ENCODE measurements around the gene ELOVL6.
"Not testable (repeated sequence)": the region's sequence is repeated elsewhere in the genome, so short reads cannot be mapped to it uniquely, and the experiment has no call there.

ELOVL6 gene

DNA sequence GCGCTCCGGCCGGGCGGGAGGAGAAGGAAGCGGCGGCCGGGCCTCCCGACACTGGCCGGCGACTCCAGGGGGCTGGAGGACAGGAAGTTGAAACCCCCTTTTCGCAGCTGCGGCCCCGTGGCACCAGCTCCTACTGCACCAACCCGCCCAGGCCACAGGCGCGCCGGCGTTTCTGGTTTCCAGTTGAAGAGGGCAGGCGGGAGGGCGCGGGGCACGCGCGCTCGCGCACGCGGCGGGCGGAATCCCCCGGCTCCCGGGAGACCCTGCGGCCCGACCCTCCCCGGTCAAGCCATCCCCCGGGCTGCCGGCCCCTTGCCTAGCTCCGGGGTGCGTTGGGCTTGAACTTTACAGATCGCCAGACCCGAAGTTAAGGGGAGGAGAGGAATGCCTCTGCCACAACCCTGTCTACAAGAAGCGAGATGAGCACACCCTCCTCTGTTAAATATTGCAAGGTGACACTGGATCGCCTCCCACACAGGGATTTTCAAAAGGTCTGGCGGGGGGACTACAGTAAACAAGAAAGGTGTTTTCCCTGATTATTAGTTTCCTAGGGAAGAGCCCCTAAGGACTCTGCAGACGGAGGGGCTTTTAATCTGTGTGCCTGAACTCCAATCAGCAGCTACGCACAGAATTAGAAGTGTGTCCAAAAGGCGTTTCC lies 1.4 kb downstream of the ELOVL6 start:
- H3K4me3 ChIP-seq (ENCODE audit: low read depth, low read length): peak overlapping the region; percentile 92

DNA sequence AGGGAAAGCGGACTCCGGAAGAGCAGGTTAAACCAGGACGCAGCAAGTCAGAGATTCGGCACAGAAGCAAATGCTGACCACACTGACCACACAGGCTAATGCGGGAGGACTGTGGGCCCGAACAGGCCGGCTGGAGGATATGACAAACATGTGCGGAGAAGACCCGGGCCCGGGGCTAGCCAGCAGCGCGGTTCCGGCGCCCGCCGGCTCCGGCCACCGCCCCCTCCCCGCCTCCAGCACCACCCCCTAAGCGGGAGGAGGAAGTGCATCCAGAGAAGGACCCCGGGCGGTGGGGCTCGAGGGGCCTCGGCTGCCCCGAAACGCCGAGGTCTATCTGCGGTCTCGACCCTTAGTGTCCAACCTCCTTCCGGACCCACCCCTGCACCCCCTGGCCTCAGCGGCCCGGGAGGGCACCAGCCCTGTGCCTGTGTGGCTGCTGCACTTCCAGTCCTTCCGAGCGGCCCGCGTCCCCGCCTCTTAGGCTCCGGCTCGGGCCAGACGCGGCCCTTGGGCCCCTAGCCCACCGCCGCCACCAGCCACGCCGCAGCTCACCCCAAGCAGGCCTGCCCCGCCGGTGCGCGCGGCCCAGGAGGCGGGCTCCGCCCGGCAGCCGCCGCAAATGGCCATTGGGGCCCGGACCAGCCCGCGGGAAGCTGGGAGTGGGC lies 2.1 kb downstream of the ELOVL6 start:
- peak overlapping the region; percentile 92 for H3K4me3 ChIP-seq (ENCODE audit: low read depth, low read length)

DNA sequence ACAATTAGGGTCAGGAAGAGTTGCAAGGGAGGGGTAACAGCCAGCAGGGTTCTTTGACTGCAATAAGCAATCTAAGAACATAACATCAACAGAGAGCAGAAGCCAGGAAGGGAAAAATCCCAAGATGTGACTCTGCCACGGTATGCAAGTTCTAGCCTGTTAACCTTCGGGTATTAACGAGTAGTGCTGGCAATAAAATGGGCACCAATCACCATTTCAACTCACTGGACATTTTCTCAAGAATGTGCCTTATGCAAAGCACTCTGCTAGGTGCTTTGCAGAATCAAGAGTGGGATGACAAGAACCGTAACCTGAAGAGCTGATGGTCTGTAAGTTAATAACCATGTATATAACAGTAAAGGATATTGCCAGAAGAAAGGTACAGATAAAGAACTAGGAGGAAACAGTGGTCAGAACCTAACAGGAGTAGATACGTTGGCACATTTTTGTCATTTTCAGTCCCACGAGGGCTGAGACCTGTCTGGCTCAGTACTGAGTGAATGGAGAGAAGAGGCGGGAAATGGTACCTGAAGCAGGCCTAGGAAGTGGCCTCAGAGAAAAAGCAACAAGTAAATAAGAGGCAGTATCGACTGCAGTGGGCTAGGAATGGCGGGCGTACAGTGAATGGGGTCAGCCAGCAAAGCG lies 2.7 kb downstream of the ELOVL6 start:
- H3K4me3 ChIP-seq (ENCODE audit: low read depth, low read length): peak overlapping the region; percentile 92

DNA sequence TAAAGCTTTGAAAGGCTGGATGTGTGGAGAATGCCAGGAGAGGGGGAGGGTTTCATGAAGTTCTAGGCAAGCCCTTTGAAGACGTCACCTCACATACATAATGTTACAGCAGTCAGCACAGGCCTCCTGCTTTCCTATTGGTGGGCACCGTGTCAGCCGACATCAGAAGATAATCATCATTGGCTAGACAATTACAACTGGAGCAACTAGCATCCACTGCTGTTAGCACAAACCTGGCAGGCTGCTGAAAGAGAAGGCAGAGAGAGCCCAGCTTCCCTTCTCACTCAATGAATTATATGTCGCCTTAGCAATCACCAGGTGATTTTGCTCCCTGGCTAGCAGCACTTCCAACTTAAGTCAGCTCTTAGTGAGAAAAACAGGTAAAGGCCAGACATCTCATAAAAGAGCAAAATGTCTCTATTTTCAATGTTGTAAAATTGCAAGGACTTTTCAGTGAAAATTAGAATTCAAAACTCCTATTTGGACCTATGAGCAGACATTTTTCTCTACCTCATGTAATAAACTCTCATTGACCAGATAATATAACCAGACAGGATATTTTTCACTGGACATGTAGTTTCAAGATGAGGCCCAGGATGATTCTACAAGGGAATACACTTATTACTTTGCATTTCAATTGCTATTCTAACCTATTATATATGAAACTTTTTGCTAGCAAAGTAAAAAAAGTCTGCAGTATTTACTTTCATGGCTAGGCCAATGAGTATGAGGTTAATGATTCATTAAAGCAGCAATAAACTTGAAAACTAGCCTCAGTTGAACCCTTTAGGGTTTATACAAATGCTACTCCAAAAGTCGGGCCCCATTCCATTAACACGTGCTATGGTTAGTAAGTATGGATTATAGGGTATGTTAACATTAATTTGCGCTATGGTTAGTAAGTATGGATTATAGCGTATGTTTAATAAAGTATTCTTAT lies 4.3 kb downstream of the ELOVL6 start:
- H3K4me3 ChIP-seq (ENCODE audit: low read depth, low read length): no peak overlapping the region

DNA sequence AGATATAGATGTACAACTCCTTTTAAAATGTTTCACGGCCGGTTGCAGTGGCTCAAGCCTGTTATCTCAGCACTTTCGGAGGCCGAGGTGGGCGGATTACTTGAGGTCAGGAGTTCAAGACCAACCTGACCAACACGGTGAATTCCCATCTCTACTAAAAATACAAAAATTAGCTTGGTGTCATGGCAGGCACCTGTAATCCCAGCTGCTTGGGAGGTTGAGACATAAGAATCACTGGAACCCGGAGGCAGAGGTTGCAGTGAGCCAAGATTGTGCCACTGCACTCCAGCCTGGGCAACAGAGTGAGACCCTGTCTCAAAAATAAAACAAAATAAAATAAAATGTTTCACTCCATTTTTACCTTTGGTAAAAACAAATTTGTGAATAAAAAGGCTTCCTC lies 5.1 kb downstream of the ELOVL6 start:
- H3K4me3 ChIP-seq (ENCODE audit: low read depth, low read length): not testable (repeated sequence)

DNA sequence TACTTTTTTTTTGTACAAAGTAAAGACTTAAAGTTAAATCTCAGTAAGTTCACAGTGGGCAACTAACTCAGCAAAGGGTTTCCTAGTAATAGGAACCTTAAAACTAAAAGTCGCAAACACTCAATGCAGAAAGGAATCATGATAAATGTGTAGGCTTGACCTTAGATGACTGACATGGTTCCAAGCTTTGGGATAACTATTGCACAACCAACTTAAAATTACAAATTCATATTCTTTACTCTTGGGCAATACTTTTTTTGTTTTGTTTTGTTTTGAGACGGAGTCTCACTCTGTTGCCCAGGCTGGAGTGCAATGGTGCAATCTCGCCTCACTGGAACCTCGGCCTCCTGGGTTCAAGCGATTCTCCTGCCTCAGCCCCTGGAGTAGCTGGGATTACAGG lies 8.2 kb downstream of the ELOVL6 start:
- no peak overlapping the region for H3K4me3 ChIP-seq (ENCODE audit: low read depth, low read length)

DNA sequence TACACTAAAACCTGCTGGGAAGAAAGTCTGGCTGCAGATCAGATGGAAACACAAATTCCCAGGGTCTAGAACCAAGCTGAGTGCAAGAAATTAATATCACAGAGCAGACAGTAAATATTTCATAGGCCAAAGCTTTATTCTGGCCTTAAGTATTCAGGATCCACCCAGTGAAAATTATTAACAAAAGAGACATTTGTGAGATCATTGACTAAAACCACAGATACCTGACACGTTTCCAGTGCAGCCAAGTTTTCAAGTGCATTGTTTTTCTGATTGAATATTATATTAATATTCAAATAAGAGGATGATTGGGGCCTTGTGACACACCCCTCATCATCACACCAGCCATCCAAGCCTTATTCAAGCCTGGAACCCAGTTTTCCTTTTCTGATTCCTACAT lies 10.3 kb downstream of the ELOVL6 start:
- no peak overlapping the region for H3K4me3 ChIP-seq (ENCODE audit: low read depth, low read length)

DNA sequence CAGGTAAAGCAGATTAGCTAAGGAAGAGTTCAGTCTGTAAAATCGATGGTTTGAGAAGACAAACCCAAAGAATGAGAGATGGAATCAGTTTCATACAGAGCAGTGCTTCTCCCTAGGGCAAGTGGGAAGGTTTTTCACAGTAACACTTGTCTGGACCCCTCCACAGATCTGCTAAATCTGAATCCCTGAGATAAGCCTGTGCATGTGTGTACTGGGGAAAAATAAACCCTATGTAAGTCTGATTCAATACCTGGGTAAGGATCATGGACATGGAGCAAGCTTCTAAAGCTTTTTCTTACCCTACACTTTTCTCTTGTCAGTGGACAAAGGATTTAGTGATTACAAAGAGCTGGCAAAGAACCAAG lies 13.6 kb downstream of the ELOVL6 start:
- no peak overlapping the region for H3K4me3 ChIP-seq (ENCODE audit: low read depth, low read length)

DNA sequence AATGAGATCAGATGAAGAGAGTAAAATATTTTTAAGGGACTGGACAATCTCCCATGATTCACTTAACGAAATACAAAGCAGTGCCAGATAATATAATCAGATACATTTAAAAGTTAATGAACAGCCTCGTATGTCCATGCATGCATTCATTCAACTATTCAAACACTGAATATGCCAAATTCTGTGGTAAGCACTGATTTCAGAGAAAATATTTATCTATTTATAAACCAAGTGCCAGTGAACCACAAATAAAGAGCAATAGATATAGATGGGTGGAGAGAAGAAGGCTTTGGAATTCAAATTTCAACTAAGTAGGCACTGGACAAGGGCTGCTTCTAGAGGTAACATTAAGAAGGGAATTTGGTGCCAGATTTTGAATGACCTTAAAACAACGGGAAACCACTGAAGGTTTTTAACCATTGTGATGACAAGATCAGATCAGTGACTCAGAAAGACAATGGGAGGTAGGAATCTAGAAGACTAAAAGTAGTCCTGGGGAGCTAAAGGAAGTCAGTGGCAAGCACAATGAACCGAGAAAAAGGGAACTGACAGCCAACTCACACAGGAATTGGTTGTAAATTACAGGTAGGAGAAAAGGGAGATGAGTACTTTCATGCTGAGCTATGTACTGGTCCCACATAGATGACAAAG lies 14.2 kb downstream of the ELOVL6 start:
- no peak overlapping the region for H3K4me3 ChIP-seq (ENCODE audit: low read depth, low read length)

DNA sequence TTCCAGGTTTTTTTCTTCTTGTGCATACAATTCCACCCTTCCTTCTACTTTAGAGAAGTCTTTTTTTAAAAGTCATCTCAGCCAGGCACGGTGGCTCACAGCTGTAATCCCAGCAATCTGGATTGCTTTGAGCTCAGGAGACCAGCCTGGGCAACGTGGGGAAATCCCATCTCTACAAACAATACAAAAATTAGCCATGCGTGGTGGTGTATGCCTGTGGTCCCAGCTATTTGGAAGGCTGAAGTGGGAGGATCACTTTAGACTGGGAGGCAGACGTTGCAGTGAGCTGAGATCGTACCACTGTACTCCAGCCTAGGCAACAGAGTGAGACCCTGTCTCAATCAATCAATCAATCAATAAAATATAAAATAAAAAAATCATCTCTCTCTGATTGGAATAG lies 14.8 kb downstream of the ELOVL6 start:
- H3K4me3 ChIP-seq (ENCODE audit: low read depth, low read length): no peak overlapping the region

DNA sequence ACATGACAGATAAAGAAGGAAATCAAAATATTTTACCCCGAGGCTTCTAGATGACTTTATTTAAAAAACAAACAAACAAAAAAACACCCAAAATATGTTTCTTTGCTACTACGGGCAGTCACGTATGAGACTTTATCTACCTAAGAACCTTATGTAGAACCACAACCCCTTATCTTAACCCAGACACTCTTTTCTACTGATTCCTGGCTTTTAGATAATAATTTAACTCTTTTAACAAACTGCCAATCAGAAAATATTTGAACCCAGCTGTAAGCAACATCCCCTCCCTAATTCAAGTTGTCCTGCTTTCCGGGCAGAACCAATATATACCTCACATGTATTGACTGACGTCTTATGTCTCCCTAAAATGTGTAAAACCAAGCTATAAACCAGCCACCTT lies 15.4 kb downstream of the ELOVL6 start:
- H3K4me3 ChIP-seq (ENCODE audit: low read depth, low read length): no peak overlapping the region

DNA sequence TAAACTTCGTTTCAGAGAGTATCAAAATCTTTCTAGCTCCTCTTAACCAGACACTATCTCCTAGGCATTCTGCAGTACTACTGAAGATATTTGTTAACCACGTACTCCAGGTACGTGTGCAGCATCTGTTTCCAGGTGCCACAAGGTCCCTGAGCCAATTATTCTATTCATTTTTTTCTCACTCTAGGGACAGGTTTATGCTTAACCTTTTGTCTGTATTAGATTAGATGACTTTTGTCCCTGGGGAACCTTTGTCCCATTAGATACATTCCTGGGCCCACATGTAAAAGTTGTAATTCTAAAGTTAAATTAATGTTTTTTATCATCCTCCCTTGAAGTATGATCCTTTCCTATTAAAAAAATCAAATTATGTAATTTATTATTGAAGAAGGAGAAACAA lies 16.5 kb downstream of the ELOVL6 start:
- H3K4me3 ChIP-seq (ENCODE audit: low read depth, low read length): no peak overlapping the region

DNA sequence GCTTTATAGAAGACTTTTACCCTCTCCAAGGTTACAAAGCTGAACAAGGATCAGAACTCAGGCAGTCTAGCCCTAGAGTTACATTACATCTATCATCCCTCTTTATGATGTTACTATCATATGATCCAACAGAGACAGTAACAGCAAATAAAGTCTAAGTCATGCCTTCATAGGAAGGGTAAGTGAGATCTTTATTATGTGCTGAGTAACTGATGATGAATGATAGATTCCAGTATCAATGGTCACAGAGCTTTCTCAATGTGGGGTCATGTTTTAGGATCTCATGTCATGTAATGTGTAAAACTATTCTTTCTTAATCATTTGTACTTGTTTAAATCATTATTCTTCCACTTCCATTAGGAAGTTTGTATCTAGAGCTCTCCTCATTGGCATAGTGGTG lies 22.8 kb downstream of the ELOVL6 start:
- no peak overlapping the region for H3K4me3 ChIP-seq (ENCODE audit: low read depth, low read length)

DNA sequence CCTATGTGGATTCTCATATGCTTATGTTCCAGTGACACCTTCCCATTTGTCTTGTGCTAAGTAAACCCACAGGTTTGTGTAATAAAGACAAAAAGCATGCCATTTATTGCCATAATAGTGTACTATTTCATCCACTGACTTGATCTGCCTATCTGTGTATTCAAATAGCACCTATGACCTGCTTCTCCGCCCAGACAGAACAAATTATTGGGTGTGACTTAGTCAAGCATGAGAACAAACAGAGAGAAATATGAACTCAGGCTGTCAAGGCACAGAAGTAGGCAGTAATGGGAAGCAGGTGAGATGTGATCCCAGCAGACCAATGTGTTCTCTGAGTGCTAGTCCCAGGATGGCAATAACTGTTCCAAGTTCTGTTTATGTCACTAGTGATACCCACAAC lies 25.4 kb downstream of the ELOVL6 start:
- H3K4me3 ChIP-seq (ENCODE audit: low read depth, low read length): no peak overlapping the region

DNA sequence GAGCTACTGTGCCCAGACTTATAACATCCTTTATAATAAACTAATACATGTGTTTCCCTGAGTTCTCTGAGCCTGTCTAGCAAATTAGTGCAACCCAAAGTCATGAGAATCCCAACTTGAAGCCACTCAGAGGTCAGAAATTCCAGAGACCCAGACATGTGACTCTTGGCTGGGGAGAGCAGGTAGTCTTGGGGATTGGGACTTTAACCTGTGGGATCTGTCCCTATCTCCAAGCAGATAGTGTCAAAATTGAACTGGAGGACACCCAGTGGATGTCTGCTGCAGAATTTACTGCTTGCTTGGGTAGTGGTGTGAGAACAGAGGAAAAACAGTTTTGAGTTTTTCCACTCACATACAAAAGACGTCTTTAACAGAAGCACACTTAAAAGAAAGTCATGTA lies 26.4 kb downstream of the ELOVL6 start:
- H3K4me3 ChIP-seq (ENCODE audit: low read depth, low read length): no peak overlapping the region

DNA sequence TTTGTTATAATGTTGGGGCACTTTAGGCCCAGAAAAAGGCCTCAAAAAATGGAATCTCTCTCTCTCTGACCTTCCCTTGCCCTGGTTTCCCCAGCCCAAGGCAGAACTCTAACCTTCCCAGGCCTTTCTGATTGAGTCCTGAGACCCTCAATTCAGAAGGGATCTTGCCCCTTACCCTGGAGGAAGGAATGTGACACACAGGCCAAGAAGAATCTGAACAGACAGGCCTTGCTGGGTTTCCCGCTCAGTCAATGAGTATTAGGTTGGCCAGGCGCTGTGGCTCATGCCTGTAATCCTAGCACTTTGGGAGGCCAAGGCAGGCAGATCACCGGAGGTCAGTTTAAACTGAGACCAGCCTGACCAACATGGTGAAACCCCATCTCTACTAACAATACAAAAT lies 27.6 kb downstream of the ELOVL6 start:
- no peak overlapping the region for H3K4me3 ChIP-seq (ENCODE audit: low read depth, low read length)

DNA sequence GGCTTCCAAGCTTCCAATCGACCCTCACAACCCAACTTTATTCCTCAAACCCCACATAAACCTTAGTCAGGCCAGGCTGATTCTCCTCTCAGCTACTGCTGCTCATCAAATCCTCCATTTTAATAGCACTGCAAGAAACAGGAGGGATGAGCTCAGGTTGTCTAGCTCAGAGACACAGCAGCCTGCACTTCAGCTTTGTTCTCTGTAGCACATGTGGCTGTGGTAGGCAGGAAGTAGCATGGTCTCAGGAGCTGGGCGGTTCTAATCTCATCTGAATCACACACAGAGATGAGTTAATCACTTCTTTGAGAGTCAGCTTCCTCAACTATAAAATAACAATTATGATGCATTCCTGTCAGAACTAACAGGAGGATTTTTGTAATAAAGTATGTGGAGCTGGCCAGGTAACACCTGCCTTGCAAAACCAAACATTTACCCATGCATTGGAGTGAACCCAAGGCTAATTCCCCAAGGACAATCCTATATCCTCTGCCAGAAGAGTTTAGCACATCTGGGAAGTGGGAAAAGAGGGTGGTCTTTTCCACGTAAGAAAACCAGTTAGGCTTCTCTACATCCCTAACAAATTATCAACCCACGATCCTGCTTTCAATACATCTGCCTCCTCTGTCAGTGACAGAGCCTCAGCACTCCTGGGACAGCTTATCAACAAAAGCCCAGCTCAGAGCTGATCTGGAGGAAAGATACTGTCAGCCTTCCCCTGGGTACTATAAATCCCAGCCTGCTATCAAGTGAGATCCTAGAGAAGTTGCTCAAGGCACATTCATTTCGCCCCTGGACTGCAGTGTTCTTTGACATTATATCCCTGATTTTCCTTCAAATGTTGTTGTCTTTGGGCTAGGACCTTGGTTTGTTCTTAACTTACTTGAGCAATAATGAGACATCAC lies 32.8 kb downstream of the ELOVL6 start:
- H3K4me3 ChIP-seq (ENCODE audit: low read depth, low read length): no peak overlapping the region

DNA sequence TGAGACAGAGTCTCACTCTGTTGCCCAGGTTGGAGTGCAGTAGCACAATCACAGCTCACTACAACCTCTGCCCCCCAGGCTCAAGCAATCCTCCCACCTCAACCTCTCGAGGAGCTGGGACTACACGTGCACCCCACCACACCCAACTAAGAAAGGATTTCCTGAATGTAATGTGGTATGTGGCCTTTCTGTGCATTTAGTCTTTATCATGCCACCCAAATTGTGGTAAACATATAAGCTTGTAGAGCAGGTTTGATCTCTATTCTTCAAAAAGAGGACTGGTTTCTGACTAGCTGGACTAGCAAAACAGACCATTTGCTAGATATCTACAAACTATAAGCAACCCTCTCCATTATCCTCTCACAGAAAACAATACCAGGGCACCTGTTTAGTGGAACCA lies 33.6 kb downstream of the ELOVL6 start:
- H3K4me3 ChIP-seq (ENCODE audit: low read depth, low read length): no peak overlapping the region

DNA sequence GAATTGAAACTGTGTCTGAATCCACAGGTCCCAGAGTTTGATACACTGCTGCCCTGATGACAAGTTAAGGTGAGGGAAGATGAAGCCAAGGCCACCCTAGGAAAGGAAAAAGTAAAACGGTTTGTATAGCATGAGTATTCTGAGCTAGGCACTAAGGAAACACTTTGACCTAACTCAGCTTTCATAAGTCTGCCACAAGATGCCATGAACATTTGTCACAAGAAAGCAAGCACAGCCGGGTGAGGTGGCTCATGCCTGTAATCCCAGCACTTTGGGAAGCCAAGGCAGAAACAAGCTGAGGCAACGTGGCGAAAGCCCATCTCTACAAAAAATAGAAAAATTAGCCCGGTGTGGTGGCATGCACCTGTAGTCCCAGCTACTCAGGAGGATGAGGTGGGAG lies 34.2 kb downstream of the ELOVL6 start:
- no peak overlapping the region for H3K4me3 ChIP-seq (ENCODE audit: low read depth, low read length)

All from iPS-11a (cell line).